SHP77 (cell line): ENCODE measurements around the gene ITGAX.
A peak's percentile ranks its signal among the peaks of the same experiment; 100 is the strongest.
"Not testable (repeated sequence)": the region's sequence is repeated elsewhere in the genome, so short reads cannot be mapped to it uniquely, and the experiment has no call there.

Experiments used
- DNase-seq, 2 experiments: peaks; one replicate each; lab custom pipeline; 2025; lab: John Stamatoyannopoulos, UW

Gene ITGAX

DNA sequence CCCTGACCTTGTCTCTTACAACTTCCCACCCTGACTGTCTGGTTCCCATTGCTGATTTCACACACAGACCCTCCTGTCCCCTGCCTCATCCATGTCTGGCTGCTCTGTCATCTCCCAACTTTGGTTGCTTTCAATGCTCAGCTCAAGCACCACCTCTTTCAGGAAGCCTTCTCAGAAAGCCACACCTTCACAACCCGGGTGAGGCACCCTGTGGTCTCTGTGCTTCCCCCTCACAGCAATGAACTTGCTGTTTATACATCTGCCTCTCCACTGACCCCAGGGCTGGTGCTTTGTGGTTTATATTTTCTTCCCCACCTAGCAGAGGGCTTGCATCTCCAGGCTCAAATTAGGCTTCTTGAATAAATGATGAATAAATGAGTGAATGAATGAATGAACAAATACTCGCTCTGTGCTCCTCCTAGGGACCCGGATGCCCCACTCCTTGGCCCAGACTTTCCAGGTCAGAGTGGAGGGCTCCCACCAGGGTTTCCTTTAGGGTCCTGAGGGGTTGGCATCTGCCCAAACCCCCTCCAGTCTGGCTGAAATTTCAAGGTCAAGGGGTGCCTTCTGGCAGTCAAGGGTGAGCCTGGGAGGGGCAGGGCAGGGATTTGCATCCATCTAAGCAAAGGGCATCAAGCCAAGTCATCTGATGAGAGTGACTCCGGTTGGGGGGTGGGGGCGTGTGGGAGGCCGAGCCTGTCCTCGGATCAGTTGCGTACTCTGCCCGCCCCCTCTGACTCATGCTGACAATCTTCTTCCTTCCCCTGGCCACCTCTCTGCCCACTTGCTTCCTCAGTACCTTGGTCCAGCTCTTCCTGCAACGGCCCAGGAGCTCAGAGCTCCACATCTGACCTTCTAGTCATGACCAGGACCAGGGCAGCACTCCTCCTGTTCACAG lies at the start of gene ITGAX:
Gene ITGAX, plus strand, starts transcription at position 783 of the 898 bp plus-strand sequence. Its CDS starts 79 bp downstream, at position 862.
- no peak for DNase-seq

GRCh38 chr16:31305219-31305618 lies 49.8 kb upstream of the ITGAX start:
- DNase-seq: no peak

DNA sequence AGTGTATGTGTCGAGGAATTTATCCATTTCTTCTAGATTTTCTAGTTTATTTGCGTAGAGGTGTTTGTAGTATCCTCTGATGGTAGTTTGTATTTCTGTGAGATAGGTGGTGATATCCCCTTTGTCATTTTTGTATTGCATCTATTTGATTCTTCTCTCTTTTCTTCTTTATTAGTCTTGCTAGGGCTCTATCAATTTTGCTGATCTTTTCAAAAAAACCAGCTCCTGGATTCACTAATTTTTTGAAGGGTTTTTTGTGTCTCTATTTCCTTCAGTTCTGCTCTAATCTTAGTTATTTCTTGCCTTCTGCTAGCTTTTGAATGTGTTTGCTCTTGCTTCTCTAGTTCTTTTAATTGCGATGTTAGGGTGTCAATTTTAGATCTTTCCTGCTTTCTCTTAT lies 46.6 kb upstream of the ITGAX start:
- not testable (repeated sequence) for DNase-seq

GRCh38 chr16:31322500-31322899 lies 32.5 kb upstream of the ITGAX start:
- DNase-seq: no peak

GRCh38 chr16:31323959-31324629 lies 30.9 kb upstream of the ITGAX start:
- no peak for DNase-seq

DNA sequence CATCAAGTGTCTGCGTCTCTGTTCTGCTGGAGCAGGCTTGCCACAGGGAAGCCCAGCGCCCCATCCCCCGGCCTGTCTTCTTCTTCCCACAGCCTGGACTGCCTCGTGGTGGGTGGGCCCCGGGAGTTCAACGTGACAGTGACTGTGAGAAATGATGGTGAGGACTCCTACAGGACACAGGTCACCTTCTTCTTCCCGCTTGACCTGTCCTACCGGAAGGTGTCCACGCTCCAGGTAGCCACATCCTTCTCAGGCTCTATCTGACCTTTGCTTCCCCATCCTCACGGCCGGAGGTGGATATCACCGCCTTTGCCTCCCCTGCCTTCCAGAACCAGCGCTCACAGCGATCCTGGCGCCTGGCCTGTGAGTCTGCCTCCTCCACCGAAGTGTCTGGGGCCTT lies 29.8 kb upstream of the ITGAX start:
- no peak for DNase-seq

GRCh38 chr16:31327646-31328225 lies 27.2 kb upstream of the ITGAX start:
- no peak for DNase-seq

GRCh38 chr16:31328322-31329052 lies 26.5 kb upstream of the ITGAX start:
- DNase-seq: no peak

- no peak for DNase-seq
Observed at GRCh38 chr16:31329671-31330552, 25.1 kb upstream of the ITGAX start.

GRCh38 chr16:31330553-31330890 lies 24.5 kb upstream of the ITGAX start:
- DNase-seq: no peak

GRCh38 chr16:31331141-31331764 lies 23.7 kb upstream of the ITGAX start:
- no peak for DNase-seq

DNA sequence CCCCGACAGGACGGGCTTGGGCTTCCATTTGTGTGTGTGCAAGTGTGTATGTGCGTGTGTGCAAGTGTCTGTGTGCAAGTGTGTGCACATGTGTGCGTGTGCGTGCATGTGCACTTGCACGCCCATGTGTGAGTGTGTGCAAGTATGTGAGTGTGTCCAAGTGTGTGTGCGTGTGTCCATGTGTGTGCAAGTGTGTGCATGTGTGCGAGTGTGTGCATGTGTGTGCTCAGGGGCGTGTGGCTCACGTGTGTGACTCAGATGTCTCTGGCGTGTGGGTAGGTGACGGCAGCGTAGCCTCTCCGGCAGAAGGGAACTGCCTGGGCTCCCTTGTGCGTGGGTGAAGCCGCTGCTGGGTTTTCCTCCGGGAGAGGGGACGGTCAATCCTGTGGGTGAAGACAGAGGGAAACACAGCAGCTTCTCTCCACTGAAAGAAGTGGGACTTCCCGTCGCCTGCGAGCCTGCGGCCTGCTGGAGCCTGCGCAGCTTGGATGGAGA lies 23.1 kb upstream of the ITGAX start:
- DNase-seq: no peak

DNA sequence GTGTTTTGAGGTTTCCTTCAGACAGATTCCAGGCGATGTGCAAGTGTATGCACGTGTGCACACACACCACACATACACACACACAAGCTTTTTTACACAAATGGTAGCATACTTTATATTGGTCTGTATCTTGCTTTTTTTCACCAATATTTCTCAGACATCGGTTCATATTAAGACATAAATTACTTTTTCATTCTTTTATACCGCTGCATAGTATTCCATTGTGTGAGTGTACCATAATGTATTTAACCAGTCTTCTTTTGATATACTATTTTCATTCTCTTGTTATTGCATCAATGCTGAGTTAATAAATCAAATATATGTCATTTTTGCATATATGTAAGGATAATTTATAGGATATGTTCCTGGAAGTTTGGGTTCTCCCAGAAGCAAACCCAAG lies 22.4 kb upstream of the ITGAX start:
- DNase-seq: no peak

GRCh38 chr16:31333686-31334649 lies 21.0 kb upstream of the ITGAX start:
- DNase-seq: peak; percentile 23 to 50

GRCh38 chr16:31334934-31335333 lies 20.0 kb upstream of the ITGAX start:
- DNase-seq: no peak

- DNase-seq: no peak
Observed at GRCh38 chr16:31335431-31335830, 19.5 kb upstream of the ITGAX start.

- DNase-seq: not testable (repeated sequence)
Observed at GRCh38 chr16:31338166-31338685, 16.8 kb upstream of the ITGAX start.

DNA sequence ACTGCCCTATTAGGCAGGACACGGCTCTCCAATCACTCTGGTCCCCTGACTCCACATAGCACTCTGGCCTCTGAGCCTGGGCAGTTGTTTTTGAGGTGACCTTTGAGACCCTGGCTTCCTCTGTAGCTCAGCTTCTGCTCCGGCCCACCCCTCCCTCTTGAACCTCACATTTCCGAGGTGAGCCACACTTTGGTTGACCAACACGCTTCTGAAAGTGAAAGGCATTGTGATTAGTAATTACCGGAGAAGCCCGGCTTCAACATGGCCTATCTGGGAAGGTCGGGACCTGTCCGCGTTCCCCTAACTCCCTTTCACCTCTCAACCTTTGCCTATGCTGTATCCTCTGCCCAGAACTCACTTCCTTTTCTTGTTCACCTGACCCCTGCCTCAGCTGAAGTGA lies 10.3 kb upstream of the ITGAX start:
- no peak for DNase-seq

DNA sequence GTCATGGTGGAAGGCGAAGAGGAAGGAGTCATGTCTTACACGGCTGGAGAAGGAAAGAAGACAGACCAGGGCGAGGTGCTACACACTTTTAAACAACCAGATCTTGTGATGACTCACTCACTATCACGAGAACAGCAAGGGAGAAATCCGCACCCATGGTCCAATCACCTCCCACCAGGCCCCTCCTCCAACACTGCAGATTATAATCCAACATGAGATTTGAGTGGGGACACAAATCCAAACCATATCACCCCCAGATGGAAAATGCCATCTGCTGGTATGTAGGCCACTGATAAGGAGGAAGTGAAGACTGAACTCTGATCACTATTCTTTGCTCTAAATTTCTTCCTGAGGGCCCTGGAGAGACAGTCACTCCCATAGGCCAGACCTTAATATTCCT lies 7.5 kb upstream of the ITGAX start:
- DNase-seq: no peak
